K562 (cell line): ENCODE results near the gene METTL23. TPM values are rescaled to one million over a fixed set of nuclear protein-coding genes. Genes with fewer than 3 reads are reported as not detected.
A peak's percentile ranks its signal among the peaks of the same experiment; 100 is the strongest.

Experiments used
- ADNP ChIP-seq: fragments of 200-800 bp; sonication (Bioruptor generic); IDR thresholded peaks from 2 replicates; pipeline ENCODE4 v1.6.1; 2016; ENCODE audit warnings: missing genetic modification characterization, missing compliant biosample characterization
- ARHGAP35 ChIP-seq: fragments of 450-650 bp; IDR thresholded peaks from 2 replicates; pipeline ENCODE4 v1.6.1; 2018; ENCODE audit not compliant: partially characterized antibody
- BRCA1 ChIP-seq, 2 experiments: fragments of 450-650 bp in 1 of 2; sonication (generic) in 1 of 2; formaldehyde crosslinking in 1 of 2; IDR thresholded peaks; 2 replicates each; pipeline versions ENCODE4 v1.5.0 to v1.6.1; 2017 to 2020; ENCODE audit warnings: mild to moderate bottlenecking in 1 of 2, missing genetic modification reagents in 1 of 2
- CBX1 ChIP-seq: sonication (generic); IDR thresholded peaks from 2 replicates; pipeline ENCODE4 v1.6.1; 2016; ENCODE audit warnings: antibody characterized with exemption, low read depth, mild to moderate bottlenecking
- CBX2 ChIP-seq: fragments of 200-600 bp; sonication (generic); IDR thresholded peaks from one replicate; pipeline ENCODE4 v1.6.1; 2012; ENCODE audit warnings: mild to moderate bottlenecking, low read length, inconsistent platforms; ENCODE audit not compliant: insufficient read depth, poor library complexity, severe bottlenecking
- CEBPG ChIP-seq, 3 experiments: fragments of 200-800 bp in 1 of 3; sonication (Bioruptor generic) in 1 of 3; sonication (generic) in 1 of 3; formaldehyde crosslinking in 1 of 3; IDR thresholded peaks in 2 of 3; conservative IDR thresholded peaks in 1 of 3; 2 replicates each; pipeline versions ENCODE4 v1.6.1 to v1.8.0; 2016 to 2022; ENCODE audit warnings: missing compliant biosample characterization in 2 of 3, missing genetic modification characterization in 2 of 3, mild to moderate bottlenecking in 1 of 3, missing genetic modification reagents in 1 of 3
- HMG20B ChIP-seq: fragments of 250-450 bp; sonication (Bioruptor Pico); IDR thresholded peaks from 2 replicates; pipeline ENCODE4 v1.5.0; 2021; ENCODE audit warnings: mild to moderate bottlenecking
- HSF4 ChIP-seq: fragments of 250-450 bp; sonication (Bioruptor Pico); IDR thresholded peaks from 2 replicates; pipeline ENCODE4 v2.1.2; 2022; ENCODE audit warnings: mild to moderate bottlenecking, moderate library complexity, borderline replicate concordance
- ILK ChIP-seq: fragments of 450-650 bp; IDR thresholded peaks from 2 replicates; pipeline ENCODE4 v1.6.1; 2016; ENCODE audit warnings: missing genetic modification characterization, low read depth, mild to moderate bottlenecking, missing compliant biosample characterization, moderate library complexity, borderline replicate concordance
- JUN ChIP-seq, 2 experiments: sonication (generic) in 1 of 2; formaldehyde crosslinking in 1 of 2; IDR thresholded peaks; 2 replicates each; pipeline versions ENCODE4 v1.6.1 to v1.8.0; 2012 to 2022; ENCODE audit warnings: borderline replicate concordance in 2 of 2, mild to moderate bottlenecking in 2 of 2, improper control_type of control experiment in 1 of 2, low read depth in 1 of 2, low read length in 1 of 2, missing genetic modification reagents in 1 of 2
- MEIS2 ChIP-seq: fragments of 450-650 bp; IDR thresholded peaks from 2 replicates; pipeline ENCODE4 v1.6.1; 2014; ENCODE audit warnings: mild to moderate bottlenecking; ENCODE audit not compliant: partially characterized antibody
- OTX1 ChIP-seq: fragments of 450-650 bp; formaldehyde crosslinking; IDR thresholded peaks from 2 replicates; pipeline ENCODE4 v1.4.0; 2022; ENCODE audit warnings: mild to moderate bottlenecking
- SMARCA5 ChIP-seq: fragments of 450-650 bp; IDR thresholded peaks from 2 replicates; pipeline ENCODE4 v1.6.1; 2016
- THAP12 ChIP-seq: fragments of 250-450 bp; sonication (Bioruptor Pico); IDR thresholded peaks from 2 replicates; pipeline ENCODE4 v1.9.0; 2021; ENCODE audit warnings: mild to moderate bottlenecking, inconsistent platforms
- THAP7 ChIP-seq: fragments of 250-450 bp; sonication (Bioruptor Pico); IDR thresholded peaks from 2 replicates; pipeline ENCODE4 v1.5.0; 2021
- ZNF668 ChIP-seq: fragments of 250-450 bp; sonication (Bioruptor Pico); IDR thresholded peaks from 2 replicates; pipeline ENCODE4 v1.8.0; 2022; ENCODE audit warnings: mild to moderate bottlenecking, inconsistent platforms
- ZNF695 ChIP-seq: fragments of 450-650 bp; formaldehyde crosslinking; IDR thresholded peaks from 2 replicates; pipeline ENCODE4 v1.4.0; 2020; ENCODE audit warnings: mild to moderate bottlenecking, moderate library complexity
- polyA plus RNA-seq, 8 experiments: library from polyadenylated mRNA; depleted of rRNA in 4 of 8; stranded (reverse) in 5 of 8; unstranded in 3 of 8; fragments of >200 nt; fragmentation: Nextera tagmentation in 2 of 8; fragmentation: Illumina TruSeq in 1 of 8; extraction: Ambion mirVana in 2 of 8; extraction: Trizol in 1 of 8; gene quantifications; 2 replicates each; pipeline versions ENCODE4 v1.2.1 to v1.2.3, GENCODE V29; 2011 to 2014; ENCODE audit warnings: inconsistent platforms in 1 of 8, missing spikeins in 1 of 8
- total RNA-seq, 7 experiments: library from RNA; depleted of rRNA in 6 of 7; stranded (reverse); fragments of >200 nt in 6 of 7; fragmentation: Illumina TruSeq in 2 of 7; extraction: Trizol in 2 of 7; gene quantifications; 2 replicates each; pipeline versions ENCODE4 v1.2.1 to v1.2.3, GENCODE V29; 2011 to 2021; ENCODE audit warnings: low replicate concordance in 1 of 7
- TF ChIP-seq, protein P1 (sequence below), 3 experiments: IDR thresholded peaks in 2 of 3; conservative IDR thresholded peaks in 1 of 3; 2 replicates each; pipeline ENCODE4 v1.5.1; 2011 to 2012; ENCODE audit warnings: low read length in 3 of 3, mild to moderate bottlenecking in 3 of 3, control low read depth in 2 of 3, improper control_type of control experiment in 1 of 3, inconsistent platforms in 1 of 3, low read depth in 1 of 3, mixed read lengths in 1 of 3, moderate library complexity in 1 of 3; ENCODE audit not compliant: insufficient read depth in 2 of 3
- TF ChIP-seq, protein P2 (sequence below): IDR thresholded peaks from 3 replicates; pipeline ENCODE4 v1.6.1; 2011; ENCODE audit warnings: borderline replicate concordance, mild to moderate bottlenecking, moderate library complexity; ENCODE audit not compliant: insufficient read length; ENCODE audit errors: extremely low read depth

Gene METTL23
- total and polyA plus RNA-seq, 9 of the 15 experiments (the other 6 are each of a cell fraction or from before 2014, with no cell fraction given): 29.4 to 67.3 (median 41.6) TPM

- TF ChIP-seq, protein P1, sequence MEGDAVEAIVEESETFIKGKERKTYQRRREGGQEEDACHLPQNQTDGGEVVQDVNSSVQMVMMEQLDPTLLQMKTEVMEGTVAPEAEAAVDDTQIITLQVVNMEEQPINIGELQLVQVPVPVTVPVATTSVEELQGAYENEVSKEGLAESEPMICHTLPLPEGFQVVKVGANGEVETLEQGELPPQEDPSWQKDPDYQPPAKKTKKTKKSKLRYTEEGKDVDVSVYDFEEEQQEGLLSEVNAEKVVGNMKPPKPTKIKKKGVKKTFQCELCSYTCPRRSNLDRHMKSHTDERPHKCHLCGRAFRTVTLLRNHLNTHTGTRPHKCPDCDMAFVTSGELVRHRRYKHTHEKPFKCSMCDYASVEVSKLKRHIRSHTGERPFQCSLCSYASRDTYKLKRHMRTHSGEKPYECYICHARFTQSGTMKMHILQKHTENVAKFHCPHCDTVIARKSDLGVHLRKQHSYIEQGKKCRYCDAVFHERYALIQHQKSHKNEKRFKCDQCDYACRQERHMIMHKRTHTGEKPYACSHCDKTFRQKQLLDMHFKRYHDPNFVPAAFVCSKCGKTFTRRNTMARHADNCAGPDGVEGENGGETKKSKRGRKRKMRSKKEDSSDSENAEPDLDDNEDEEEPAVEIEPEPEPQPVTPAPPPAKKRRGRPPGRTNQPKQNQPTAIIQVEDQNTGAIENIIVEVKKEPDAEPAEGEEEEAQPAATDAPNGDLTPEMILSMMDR (IDR thresholded peaks at IDR 0.05 in 2 of 3, conservative IDR thresholded peaks at IDR 0.05 in 1 of 3; ENCODE audit: insufficient read depth in 2 of 3, low read depth in 1 of 3, low read length in 3 of 3): no peak
- no peak for TF ChIP-seq SMARCA5
- no peak for TF ChIP-seq ILK (tag)
- no peak for TF ChIP-seq ARHGAP35
- TF ChIP-seq BRCA1 (IDR thresholded peaks at IDR 0.05): no peak
- TF ChIP-seq BRCA1 (CRISPR knock-in tag; IDR thresholded peaks at IDR 0.05): no peak
- TF ChIP-seq CBX2: no peak
- TF ChIP-seq CBX1: no peak; the same call in 1 of the 2 replicates
- TF ChIP-seq HMG20B (CRISPR knock-in tag): no peak
- no peak for TF ChIP-seq ADNP (tag)
- no peak for TF ChIP-seq JUN (IDR thresholded peaks at IDR 0.05; ENCODE audit: borderline replicate concordance, low read depth, low read length)
- no peak; the same call in 1 of the 2 replicates for TF ChIP-seq JUN (CRISPR knock-in tag; IDR thresholded peaks at IDR 0.05; ENCODE audit: borderline replicate concordance)
- no peak for TF ChIP-seq MEIS2
- no peak for TF ChIP-seq ZNF695 (CRISPR knock-in tag)
- peak; percentile 71 for TF ChIP-seq CEBPG (CRISPR knock-in tag; IDR thresholded peaks at IDR 0.05)
- no peak; a peak in 1 of 4 replicates for TF ChIP-seq CEBPG (tag; conservative IDR thresholded peaks at IDR 0.05 in 1 of 2, IDR thresholded peaks at IDR 0.05 in 1 of 2)
- TF ChIP-seq THAP7 (CRISPR knock-in tag): peak; percentile 99
- TF ChIP-seq, protein P2, sequence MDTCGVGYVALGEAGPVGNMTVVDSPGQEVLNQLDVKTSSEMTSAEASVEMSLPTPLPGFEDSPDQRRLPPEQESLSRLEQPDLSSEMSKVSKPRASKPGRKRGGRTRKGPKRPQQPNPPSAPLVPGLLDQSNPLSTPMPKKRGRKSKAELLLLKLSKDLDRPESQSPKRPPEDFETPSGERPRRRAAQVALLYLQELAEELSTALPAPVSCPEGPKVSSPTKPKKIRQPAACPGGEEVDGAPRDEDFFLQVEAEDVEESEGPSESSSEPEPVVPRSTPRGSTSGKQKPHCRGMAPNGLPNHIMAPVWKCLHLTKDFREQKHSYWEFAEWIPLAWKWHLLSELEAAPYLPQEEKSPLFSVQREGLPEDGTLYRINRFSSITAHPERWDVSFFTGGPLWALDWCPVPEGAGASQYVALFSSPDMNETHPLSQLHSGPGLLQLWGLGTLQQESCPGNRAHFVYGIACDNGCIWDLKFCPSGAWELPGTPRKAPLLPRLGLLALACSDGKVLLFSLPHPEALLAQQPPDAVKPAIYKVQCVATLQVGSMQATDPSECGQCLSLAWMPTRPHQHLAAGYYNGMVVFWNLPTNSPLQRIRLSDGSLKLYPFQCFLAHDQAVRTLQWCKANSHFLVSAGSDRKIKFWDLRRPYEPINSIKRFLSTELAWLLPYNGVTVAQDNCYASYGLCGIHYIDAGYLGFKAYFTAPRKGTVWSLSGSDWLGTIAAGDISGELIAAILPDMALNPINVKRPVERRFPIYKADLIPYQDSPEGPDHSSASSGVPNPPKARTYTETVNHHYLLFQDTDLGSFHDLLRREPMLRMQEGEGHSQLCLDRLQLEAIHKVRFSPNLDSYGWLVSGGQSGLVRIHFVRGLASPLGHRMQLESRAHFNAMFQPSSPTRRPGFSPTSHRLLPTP: no peak
- TF ChIP-seq OTX1 (CRISPR knock-in tag): no peak
- TF ChIP-seq THAP12: peak; percentile 52
- TF ChIP-seq ZNF668 (CRISPR knock-in tag): no peak
- TF ChIP-seq HSF4: no peak
Observed at GRCh38 chr17:76726231-76726775, 336 bp upstream of the METTL23 start, which contains the start of gene JMJD6 (continued).
